Hematopoietic multipotent progenitor cell treated with erythropoietin and hydrocortisone succinate and interleukin-3 and kit ligand, for 15 days (in vitro differentiated cells): ENCODE results near the gene RDM1.

Experiments
- DNase-seq: peaks from one replicate; pipeline ENCODE4 v3.0.0-alpha.2; 2015; ENCODE audit warnings: low spot score

RDM1 gene

GRCh38 chr17:35932586-35932985, 2.0 kb upstream of the RDM1 start:
- no peak for DNase-seq

DNA sequence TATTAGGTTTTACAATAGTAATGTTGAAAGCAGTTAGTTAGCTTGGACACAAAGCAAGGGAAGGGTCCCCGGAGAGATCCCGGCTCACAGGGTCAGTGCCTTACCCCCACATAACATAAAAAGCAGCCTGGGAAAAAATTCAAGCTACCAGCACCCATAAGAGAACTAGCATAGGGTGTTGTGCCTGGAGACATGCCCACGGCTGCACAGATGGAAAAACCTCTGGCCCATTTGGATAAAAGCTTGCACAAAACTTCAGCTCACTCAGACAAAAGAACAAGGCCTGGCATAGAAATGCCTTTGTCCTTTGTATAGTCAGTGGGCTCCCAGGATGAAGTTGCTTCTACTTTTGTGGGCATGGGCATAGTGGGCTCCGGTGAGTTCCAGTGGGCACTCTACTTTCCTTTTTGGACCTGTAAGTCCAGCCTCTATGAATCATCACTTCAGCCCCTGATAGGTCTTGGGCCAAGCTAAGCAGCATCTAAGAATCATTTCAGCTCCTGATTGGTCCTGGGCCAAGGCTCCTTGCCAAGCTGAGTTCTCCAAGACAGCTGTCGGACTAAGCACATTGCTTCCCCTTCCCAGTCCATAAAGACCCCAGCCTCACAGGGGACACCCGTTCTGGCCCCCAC, 1.3 kb upstream of the RDM1 start:
- DNase-seq, result no peak

DNA sequence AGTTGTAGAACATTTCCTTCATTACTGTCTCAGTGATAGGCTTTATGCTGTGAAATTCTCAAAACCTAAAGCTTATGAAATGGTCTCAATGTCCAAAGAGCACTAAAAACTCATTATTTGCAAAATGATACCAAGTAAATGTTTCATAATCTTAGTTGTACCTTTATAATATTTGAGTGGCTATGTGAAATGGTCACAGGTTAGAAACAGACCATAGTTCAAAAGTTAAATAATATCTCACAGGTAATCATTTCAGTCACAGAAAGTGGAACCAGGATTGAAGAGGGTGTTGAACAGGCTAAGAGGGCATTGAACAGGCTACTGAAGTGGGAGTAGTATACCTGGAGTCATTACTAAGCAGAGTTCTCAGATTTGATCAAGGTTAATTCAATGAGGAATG, 2.9 kb downstream of the RDM1 start:
- no peak for DNase-seq

DNA sequence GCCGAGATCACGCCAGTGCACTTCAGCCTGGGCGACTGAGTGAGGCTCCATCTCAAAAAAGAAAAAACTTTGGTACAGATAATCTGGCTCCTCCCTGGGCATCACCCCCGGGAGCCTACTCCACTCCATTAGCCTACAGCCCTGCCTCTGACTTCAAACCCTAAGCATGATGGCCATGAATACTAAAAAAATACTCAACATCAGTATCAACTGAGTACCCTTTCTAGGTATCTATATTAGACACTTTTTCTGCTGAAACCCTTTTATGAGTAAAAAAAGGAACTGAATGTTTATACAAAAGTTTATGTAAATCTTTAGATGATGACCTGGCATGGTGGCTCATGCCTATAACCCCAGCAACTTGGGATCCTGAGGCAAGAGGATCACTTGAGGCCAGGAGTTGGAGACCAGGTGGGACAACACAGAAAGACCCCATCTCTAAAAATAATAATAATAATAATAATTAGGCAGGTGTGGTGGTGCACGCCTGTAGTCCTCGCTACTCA, 6.9 kb downstream of the RDM1 start:
- no peak for DNase-seq

- no peak for DNase-seq
Observed at GRCh38 chr17:35920229-35920628, 10.3 kb downstream of the RDM1 start.

- DNase-seq, result no peak
Observed at GRCh38 chr17:35918665-35919064, 11.9 kb downstream of the RDM1 start.

DNA sequence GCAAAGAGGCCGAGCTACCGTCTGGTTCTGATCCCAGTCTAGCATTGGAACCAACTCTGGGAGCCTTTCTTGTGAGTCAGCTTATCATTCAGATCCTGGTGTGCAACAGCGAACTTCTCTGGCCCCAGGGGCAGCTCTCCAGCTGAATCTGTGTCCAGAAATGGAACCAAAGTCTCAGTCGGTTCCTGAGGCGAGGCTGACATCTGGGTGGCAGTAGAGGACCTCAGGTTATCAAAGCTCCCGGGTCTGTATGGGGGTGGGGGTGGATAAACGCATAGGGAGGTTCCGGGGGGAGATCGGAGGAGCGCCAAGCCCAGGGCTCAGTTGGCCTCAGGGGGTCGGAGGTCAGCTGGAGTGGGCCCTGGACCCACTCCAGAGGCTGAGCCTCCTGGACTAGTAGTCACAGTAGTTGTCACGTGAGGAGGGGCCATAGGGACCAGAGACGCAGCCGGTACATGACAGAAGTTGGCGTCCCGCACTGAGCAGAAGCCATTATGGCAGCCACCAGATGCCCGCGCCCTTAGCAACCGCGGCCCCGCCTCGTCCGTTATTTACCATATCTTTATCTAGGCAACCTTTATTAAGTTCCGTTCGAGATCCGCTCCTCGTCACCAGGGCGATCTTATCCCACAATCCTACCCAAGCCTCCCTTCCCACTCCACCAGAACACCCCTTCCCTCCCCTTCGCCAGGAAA, 12.9 kb downstream of the RDM1 start:
- DNase-seq, result no peak

GRCh38 chr17:35915153-35915964, 15.2 kb downstream of the RDM1 start:
- DNase-seq, result no peak

DNA sequence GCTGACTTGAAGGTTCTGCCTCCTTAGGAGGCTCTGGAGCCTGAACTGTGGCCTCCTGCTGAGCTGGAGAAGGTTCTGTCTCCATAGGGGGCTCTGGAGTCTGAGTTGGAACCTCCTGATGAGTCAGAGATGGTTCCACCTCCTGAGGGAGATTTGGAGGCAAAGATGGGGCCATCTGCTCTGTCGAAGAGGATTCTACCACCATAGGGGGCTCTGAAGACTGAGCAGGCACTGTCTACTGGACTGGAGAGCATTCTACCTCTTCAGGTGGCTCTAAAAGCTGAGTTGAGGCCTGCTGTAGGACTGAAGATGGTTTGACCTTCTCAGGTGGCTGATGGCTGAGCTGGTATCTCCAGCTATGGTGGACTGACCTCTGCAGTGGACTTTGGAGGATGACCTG, 16.2 kb downstream of the RDM1 start:
- no peak for DNase-seq

- DNase-seq, result no peak
Observed at GRCh38 chr17:35913609-35914008, 17.0 kb downstream of the RDM1 start.

DNA sequence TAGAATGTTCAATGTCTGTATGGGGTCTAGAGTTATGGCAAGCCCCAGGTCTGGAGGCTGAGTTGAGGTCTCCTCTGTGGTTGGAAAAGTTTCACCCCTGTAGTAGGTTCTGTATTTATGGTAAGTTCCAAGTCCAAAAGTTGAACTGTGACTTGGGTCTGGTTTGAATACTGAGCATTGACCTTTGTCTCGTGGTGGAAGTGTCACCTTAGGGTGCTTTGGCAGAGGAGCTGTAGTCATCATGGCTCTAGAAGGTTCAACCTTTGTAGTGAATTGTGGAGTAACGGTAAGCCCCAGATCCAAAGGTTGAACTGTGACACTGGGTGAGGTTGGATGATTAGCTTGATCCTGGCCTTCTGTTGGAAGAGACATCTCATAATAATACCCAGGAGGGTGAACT, 17.6 kb downstream of the RDM1 start:
- DNase-seq, result no peak

DNA sequence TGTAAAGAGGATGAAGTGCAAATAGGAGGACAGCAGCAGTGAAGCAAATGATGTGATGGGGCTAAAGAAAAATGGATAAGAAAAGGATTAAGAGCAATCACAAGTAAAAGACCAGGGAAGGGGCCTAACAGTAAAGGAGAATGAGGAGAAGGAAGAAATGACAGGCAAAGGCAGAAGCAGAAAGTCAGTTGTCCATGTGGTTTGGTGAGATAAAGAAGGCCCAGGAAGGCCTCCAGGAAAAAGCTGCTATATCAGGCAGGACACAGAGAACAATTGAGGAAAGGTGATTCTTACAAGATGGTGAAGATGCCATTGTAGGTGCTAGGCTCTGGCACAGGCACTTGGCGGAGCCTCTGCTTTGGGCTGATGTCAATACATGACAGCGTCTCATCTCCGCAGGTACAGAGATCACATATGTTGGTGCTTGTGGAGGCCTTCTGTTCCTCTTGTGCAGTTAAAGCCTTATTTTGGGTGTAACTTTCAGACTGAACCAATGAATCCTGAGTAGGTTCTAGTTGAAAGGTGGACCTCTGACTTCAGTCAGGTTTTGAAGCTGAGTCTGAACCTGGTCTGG, 18.1 kb downstream of the RDM1 start:
- DNase-seq, result no peak

DNA sequence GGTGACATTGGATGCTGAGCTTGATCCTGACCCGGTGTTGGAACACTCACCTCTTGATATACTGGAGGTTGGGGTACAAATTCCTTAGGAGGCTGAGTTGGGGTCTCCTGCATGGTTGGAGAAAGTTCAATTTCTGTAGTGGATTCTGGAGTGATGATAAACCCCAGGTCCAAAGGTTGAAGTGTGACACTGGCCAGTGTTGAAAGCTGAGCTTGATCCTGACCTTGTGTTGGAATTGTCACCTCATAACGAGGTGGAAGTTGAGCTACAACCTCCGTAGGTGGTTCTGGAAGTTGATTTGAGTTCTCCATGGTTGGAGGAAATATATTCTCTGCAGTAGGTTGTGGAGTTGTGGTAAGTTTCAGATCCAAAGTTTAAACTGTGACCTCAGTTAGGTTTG, 21.2 kb downstream of the RDM1 start:
- DNase-seq, result no peak

DNA sequence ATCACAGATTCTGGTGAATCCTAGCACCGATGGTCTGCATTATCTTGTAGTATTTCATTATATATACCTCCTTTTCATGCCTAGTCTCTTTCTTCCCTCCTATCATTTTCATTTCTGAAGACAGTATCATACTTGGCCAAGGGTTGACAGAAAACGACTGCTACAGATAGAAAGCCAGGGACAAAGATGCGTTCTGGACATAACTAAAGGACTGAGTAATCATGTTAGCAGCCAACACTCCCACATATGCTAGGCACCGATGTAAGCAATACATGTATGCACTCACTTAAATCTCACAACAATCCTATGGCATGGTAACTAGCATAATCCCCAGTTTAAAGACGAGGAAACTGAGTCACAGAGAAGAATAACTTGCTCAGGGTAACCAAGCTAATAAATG, 22.9 kb downstream of the RDM1 start:
- DNase-seq, result no peak

- no peak for DNase-seq
Observed at GRCh38 chr17:35906926-35907637, 23.5 kb downstream of the RDM1 start.

GRCh38 chr17:35906191-35906925, 24.2 kb downstream of the RDM1 start:
- no peak for DNase-seq

GRCh38 chr17:35903451-35903850, 27.1 kb downstream of the RDM1 start:
- DNase-seq, result no peak

DNA sequence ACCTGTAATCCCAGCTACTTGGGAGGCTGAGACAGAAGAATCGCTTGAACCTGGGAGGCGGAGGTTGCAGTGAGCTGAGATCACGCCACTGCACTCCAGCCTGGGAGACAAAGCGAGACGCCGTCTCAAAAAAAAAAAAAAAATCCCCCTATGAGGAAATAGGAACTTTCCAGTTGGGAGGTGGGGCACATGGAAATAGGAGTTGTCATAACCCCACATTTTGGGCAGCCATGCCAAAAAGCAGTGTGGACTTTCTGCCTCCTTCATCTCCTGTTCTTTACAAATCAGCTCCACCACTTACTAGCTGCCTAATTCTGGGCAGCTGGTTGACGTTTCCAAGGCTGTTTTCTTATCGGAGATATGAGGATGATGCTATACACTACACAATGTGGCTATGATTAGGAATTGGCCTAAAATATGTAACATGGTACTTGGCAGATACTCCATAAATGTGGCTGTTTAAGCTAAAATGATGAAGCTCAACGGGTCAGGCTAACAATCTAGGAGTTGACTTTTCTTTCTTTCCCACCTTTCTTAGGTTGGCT, 28.9 kb downstream of the RDM1 start:
- DNase-seq, result no peak

- DNase-seq, result no peak
Observed at GRCh38 chr17:35900708-35901480, 29.7 kb downstream of the RDM1 start.

GRCh38 chr17:35900280-35900679, 30.3 kb downstream of the RDM1 start:
- no peak for DNase-seq
